GM18517 (cell line): Measurements from ENCODE around the gene CCDC127.
"Not testable (repeated sequence)": the region's sequence is repeated elsewhere in the genome, so short reads cannot be mapped to it uniquely, and the experiment has no call there.

Source experiments
- ATAC-seq: cut with Tn5 transposase; IDR thresholded peaks from one replicate; pipeline ENCODE4 v1.9.1; 2021; ENCODE audit warnings: mild to moderate bottlenecking, moderate library complexity; ENCODE audit not compliant: unreplicated experiment

The CCDC127 gene

GRCh38 chr5:174876-175465 lies 43.0 kb downstream of the CCDC127 start:
- ATAC-seq = no peak

GRCh38 chr5:174291-174600 lies 43.7 kb downstream of the CCDC127 start:
- ATAC-seq = no peak

- no peak for ATAC-seq
Measured at GRCh38 chr5:173392-174290, 44.3 kb downstream of the CCDC127 start.

GRCh38 chr5:172841-173251 lies 45.1 kb downstream of the CCDC127 start:
- no peak for ATAC-seq

DNA sequence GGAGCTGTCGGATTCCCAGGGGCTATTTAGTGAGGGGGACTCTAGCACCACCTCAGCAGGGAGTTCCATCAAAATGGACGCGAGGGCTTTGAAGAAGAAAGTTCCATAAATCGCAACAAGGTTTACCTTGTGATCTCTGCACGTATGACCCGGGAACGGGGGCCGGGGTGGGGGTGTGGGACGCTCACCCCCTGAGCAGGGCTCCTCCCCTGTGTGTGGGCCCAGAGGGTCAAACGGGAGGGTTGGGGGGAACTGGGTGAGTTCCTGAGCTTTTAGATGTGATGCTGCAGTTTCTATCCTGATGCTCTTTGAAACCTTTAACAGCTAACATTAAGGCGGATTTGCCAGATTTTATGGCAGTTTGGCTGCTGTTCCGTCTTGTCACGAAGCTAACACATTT lies 45.5 kb downstream of the CCDC127 start:
- no peak for ATAC-seq

GRCh38 chr5:171801-172331 lies 46.1 kb downstream of the CCDC127 start:
- ATAC-seq = no peak

GRCh38 chr5:170971-171800 lies 46.8 kb downstream of the CCDC127 start:
- ATAC-seq = no peak

GRCh38 chr5:169728-170094 lies 48.2 kb downstream of the CCDC127 start:
- no peak for ATAC-seq

GRCh38 chr5:169071-169727 lies 48.8 kb downstream of the CCDC127 start:
- ATAC-seq = no peak

- ATAC-seq = no peak
Measured at GRCh38 chr5:167982-168660, 49.8 kb downstream of the CCDC127 start.

DNA sequence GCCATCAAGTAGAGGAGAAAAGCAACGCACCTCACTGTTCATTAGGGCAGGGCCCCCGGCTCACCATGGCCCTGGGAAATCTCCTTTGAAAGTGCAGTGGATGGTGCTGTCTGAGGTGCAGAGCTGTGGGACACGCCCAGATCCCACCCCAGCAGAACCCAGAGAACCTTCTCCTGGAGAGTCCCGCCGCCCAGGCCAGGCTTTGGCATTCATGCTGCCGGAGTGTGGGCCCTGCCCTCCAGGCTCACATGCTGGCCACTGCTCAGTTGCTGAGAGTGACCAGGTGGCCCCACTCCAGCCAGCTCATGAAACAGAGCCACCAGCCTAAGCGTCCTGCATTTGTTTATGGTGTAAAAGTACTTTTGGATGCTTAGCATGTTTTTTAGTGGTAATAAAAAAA lies 50.4 kb downstream of the CCDC127 start:
- ATAC-seq = no peak

- no peak for ATAC-seq
Measured at GRCh38 chr5:166441-167372, 51.2 kb downstream of the CCDC127 start.

- ATAC-seq = not testable (repeated sequence)
Measured at GRCh38 chr5:164783-165182, 53.2 kb downstream of the CCDC127 start.

DNA sequence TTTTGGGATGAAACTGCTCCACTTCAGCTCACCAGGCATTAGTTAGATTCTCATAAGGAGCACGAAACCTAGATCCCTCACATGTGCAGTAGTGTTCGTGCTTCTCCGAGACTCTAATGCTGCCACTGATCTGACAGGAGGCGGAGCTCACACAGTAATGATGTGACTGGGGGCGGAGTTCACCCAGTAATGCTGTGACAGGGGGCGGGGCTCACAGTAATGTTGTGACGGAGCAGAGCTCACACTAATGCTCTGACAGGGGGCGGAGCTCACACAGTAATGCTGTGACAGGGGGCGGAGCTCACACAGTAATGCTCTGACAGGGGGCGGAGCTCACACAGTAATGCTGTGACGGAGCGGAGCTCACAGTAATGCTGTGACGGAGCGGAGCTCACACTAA lies 53.7 kb downstream of the CCDC127 start:
- ATAC-seq = no peak

DNA sequence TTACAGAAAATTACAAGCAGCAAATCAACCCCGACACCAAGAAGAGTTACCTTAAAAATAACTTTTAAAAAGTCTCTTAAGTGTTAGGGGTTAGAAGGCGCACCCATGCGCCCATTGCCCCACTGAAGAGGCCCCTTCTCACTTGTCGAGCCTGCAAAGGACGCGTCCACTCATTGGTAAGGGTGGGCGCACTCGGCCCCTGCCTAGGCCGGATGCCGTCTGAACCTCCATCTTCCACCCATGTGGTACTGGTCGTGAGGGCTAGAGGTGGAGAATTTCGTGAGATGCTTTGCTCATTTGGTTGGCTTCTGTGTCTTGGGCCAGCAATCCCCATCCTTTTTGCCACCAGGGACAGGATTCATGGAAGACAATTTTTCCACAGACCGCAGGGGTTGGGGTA lies 54.1 kb downstream of the CCDC127 start:
- ATAC-seq = no peak

DNA sequence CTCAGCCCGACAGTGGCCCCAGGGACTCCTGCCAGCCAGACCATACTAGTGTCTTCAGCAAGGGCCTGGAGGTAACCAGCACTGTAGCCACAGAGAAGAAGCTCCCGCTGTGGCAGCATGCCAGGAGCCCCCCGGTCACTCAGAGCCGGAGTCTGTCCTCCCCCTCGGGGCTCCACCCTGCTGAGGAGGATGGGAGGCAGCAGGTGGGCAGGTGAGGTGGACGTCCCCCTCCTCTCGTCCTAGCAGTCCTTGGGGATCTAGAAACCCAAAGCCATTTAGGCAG lies 54.7 kb downstream of the CCDC127 start:
- ATAC-seq = no peak

DNA sequence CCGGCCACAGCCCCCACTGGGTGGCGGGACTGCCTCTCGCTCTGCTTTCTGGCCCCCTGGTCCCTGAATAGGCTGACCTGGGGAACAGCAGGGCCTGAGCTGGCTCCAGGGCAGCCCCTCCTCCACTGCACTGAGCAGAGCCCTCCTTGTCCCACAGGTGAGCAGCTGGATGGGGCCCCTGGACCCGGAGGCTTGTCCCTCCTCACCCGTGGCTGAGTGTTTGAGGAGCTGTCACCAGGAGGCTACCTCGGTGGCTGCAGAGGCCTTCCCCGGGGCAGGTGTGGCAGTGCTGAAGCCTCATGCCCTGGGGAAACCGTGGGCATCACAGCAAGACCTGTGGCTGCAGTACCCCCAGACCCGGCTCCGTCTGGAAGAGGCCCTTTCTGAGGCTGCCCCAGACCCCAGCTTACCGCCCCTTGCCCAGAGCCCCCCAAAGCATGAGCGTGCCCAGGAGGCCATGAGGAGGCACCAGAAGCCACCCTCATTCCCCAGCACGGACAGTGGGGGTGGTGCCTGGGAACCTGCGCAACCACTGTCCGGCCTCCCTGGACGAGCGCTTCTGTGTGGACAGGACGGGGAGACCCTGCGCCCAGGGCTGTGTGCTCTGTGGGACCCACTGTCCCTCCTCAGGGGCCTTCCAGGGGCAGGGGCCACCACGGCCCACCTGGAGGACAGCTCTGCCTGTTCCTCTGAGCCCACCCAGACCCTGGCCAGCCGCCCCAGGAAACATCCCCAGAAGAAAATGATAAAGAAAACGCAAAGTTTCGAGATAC lies 55.2 kb downstream of the CCDC127 start:
- no peak for ATAC-seq

- ATAC-seq = no peak
Measured at GRCh38 chr5:162190-162564, 55.8 kb downstream of the CCDC127 start.

- no peak for ATAC-seq
Measured at GRCh38 chr5:161803-162110, 56.2 kb downstream of the CCDC127 start.
